H9 (cell line): ENCODE measurements around the gene TRAIP. TPM values are rescaled to one million over a fixed set of nuclear protein-coding genes. Genes with fewer than 3 reads are reported as not detected.

Experiments
- DNase-seq: peaks from one replicate; pipeline ENCODE4 v3.0.0-alpha.2; 2017
- H2AFZ ChIP-seq: one replicate; pipeline ENCODE4 v1.6.1; 2013; ENCODE audit warnings: mild to moderate bottlenecking, low read length, control low read depth, moderate library complexity
- H2AK5ac ChIP-seq: 2 replicates; pipeline ENCODE4 v1.6.1; 2013; ENCODE audit warnings: low read length, control low read depth, mixed read lengths; ENCODE audit not compliant: insufficient read length
- H2BK120ac ChIP-seq: one replicate; pipeline ENCODE4 v1.6.1; 2013; ENCODE audit warnings: low read depth, mild to moderate bottlenecking, low read length, control low read depth, inconsistent platforms; ENCODE audit not compliant: poor library complexity, severe bottlenecking
- H2BK12ac ChIP-seq: 2 replicates; pipeline ENCODE4 v1.6.1; 2013; ENCODE audit warnings: low read length, control low read depth, mixed read lengths, low read depth; ENCODE audit not compliant: insufficient read length
- H2BK15ac ChIP-seq: 2 replicates; pipeline ENCODE4 v1.6.1; 2013; ENCODE audit warnings: low read depth, low read length, control low read depth
- H2BK20ac ChIP-seq: one replicate; pipeline ENCODE4 v1.6.1; 2013; ENCODE audit warnings: low read depth, mild to moderate bottlenecking, low read length, control low read depth, inconsistent platforms; ENCODE audit not compliant: poor library complexity, severe bottlenecking
- H2BK5ac ChIP-seq: 2 replicates; pipeline ENCODE4 v1.6.1; 2013; ENCODE audit warnings: low read length, control low read depth, mixed read lengths; ENCODE audit not compliant: insufficient read length
- H3K14ac ChIP-seq: 2 replicates; pipeline ENCODE4 v1.6.1; 2013; ENCODE audit warnings: low read length, control low read depth; ENCODE audit not compliant: insufficient read depth
- H3K18ac ChIP-seq: 2 replicates; pipeline ENCODE4 v1.6.1; 2013; ENCODE audit warnings: low read depth, mild to moderate bottlenecking, mixed read lengths, low read length, control low read depth; ENCODE audit not compliant: insufficient read length
- H3K23ac ChIP-seq: 2 replicates; pipeline ENCODE4 v1.6.1; 2013; ENCODE audit warnings: low read length, control low read depth, mixed read lengths, low read depth; ENCODE audit not compliant: insufficient read length
- H3K23me2 ChIP-seq: 2 replicates; pipeline ENCODE4 v1.6.1; 2013; ENCODE audit warnings: low read depth, mild to moderate bottlenecking, mixed read lengths, low read length, control low read depth; ENCODE audit not compliant: insufficient read length, poor library complexity, severe bottlenecking
- H3K27ac ChIP-seq: 2 replicates; pipeline ENCODE4 v1.5.1; 2013; ENCODE audit warnings: low read length, control low read depth, mixed read lengths, low read depth; ENCODE audit not compliant: insufficient read length
- H3K27me3 ChIP-seq: 2 replicates; pipeline ENCODE4 v1.6.1; 2013; ENCODE audit warnings: low read length, control low read depth, inconsistent platforms; ENCODE audit not compliant: insufficient read depth
- H3K4ac ChIP-seq: 2 replicates; pipeline ENCODE4 v1.6.1; 2013; ENCODE audit warnings: low read depth, mild to moderate bottlenecking, control low read depth, inconsistent platforms, low read length, moderate library complexity
- H3K4me1 ChIP-seq: 2 replicates; pipeline ENCODE4 v1.6.1; 2013; ENCODE audit warnings: low read length, control low read depth, inconsistent platforms; ENCODE audit not compliant: insufficient read depth
- H3K4me2 ChIP-seq: 2 replicates; pipeline ENCODE4 v1.6.1; 2013; ENCODE audit warnings: low read length, control low read depth, mixed read lengths; ENCODE audit not compliant: insufficient read length, insufficient read depth
- H3K56ac ChIP-seq: 2 replicates; pipeline ENCODE4 v1.6.1; 2013; ENCODE audit warnings: low read depth, mild to moderate bottlenecking, mixed read lengths, low read length, control low read depth; ENCODE audit not compliant: insufficient read length
- H3K79me1 ChIP-seq: 2 replicates; pipeline ENCODE4 v1.6.1; 2013; ENCODE audit warnings: low read depth, mild to moderate bottlenecking, moderate library complexity, low read length, control low read depth, inconsistent platforms; ENCODE audit not compliant: insufficient read depth, poor library complexity, severe bottlenecking
- H3K79me2 ChIP-seq: 2 replicates; pipeline ENCODE4 v1.6.1; 2013; ENCODE audit warnings: low read length, control low read depth, inconsistent platforms; ENCODE audit not compliant: insufficient read depth
- H3K9ac ChIP-seq: 2 replicates; pipeline ENCODE4 v1.6.1; 2013; ENCODE audit warnings: low read length, control low read depth, mixed read lengths; ENCODE audit not compliant: insufficient read length; ENCODE audit errors: extremely low read depth
- H3K9me3 ChIP-seq: one replicate; pipeline ENCODE4 v1.6.1; 2013; ENCODE audit warnings: low read depth, low read length, inconsistent platforms; ENCODE audit not compliant: control insufficient read depth
- H3T11ph ChIP-seq: one replicate; pipeline ENCODE4 v1.6.1; 2013; ENCODE audit warnings: mild to moderate bottlenecking, low read length, control low read depth, inconsistent platforms
- H4K20me1 ChIP-seq: one replicate; pipeline ENCODE4 v1.6.1; 2013; ENCODE audit not compliant: control insufficient read depth, insufficient read length, insufficient read depth
- H4K5ac ChIP-seq: 2 replicates; pipeline ENCODE4 v1.6.1; 2013; ENCODE audit warnings: low read depth, mild to moderate bottlenecking, mixed read lengths, low read length, control low read depth; ENCODE audit not compliant: insufficient read length
- H4K8ac ChIP-seq: replicated peaks from 2 replicates; pipeline ENCODE4 v1.6.1; 2013; ENCODE audit warnings: low read length, control low read depth, mixed read lengths, low read depth; ENCODE audit not compliant: insufficient read length
- H4K91ac ChIP-seq: 2 replicates; pipeline ENCODE4 v1.6.1; 2013; ENCODE audit warnings: low read depth, mild to moderate bottlenecking, moderate library complexity, mixed read lengths, low read length, control low read depth; ENCODE audit not compliant: insufficient read length
- H3K27ac Mint-ChIP-seq, 3 experiments: 2 replicates in 2 of 3; 3 replicates in 1 of 3; pipeline ENCODE4 v1.8.0; 2020 to 2021; ENCODE audit warnings: mixed read lengths in 3 of 3, mild to moderate bottlenecking in 1 of 3, moderate library complexity in 1 of 3
- H3K27me3 Mint-ChIP-seq: 2 replicates; pipeline ENCODE4 v1.8.0; 2021; ENCODE audit warnings: low read depth, mild to moderate bottlenecking, moderate library complexity, mixed read lengths
- H3K36me3 Mint-ChIP-seq, 3 experiments: 2 replicates in 2 of 3; 3 replicates in 1 of 3; pipeline ENCODE4 v1.8.0; 2020 to 2021; ENCODE audit warnings: low read depth in 3 of 3, mixed read lengths in 3 of 3; ENCODE audit not compliant: insufficient read depth in 1 of 3
- H3K4me1 Mint-ChIP-seq, 2 experiments: 2 replicates each; pipeline ENCODE4 v1.8.0; 2020; ENCODE audit warnings: mixed read lengths in 2 of 2
- H3K4me3 Mint-ChIP-seq, 2 experiments: 2 replicates in 1 of 2; 3 replicates in 1 of 2; pipeline ENCODE4 v1.8.0; 2020 to 2021; ENCODE audit warnings: mild to moderate bottlenecking in 2 of 2, mixed read lengths in 2 of 2, moderate library complexity in 1 of 2
- H3K9me3 Mint-ChIP-seq, 2 experiments: 2 replicates in 1 of 2; 3 replicates in 1 of 2; pipeline ENCODE4 v1.8.0; 2020; ENCODE audit warnings: mild to moderate bottlenecking in 2 of 2, mixed read lengths in 2 of 2, moderate library complexity in 1 of 2
- CTCF ChIP-seq: fragments of 200-600 bp; sonication (generic); conservative IDR thresholded peaks from 3 replicates; pipeline ENCODE4 v1.8.0; 2021; ENCODE audit warnings: antibody characterized with exemption, mild to moderate bottlenecking
- WGBS: extraction: QIAGEN DNeasy Blood & Tissue Kit; methylation state at CpG from one replicate; pipeline ENCODE4 v1.1.7; 2013; ENCODE audit warnings: missing lambda C conversion rate, low lambda C conversion rate, mixed read lengths; ENCODE audit not compliant: insufficient read length; ENCODE audit errors: extremely low coverage; 5-methylcytosine and 5-hydroxymethylcytosine counted together
- total RNA-seq: library from RNA; stranded (reverse); gene quantifications from 2 replicates; pipeline ENCODE4 v1.2.1, GENCODE V29; 2021

TRAIP gene
- total RNA-seq, 1 experiment from 2014 or later: 36.7 TPM

DNA sequence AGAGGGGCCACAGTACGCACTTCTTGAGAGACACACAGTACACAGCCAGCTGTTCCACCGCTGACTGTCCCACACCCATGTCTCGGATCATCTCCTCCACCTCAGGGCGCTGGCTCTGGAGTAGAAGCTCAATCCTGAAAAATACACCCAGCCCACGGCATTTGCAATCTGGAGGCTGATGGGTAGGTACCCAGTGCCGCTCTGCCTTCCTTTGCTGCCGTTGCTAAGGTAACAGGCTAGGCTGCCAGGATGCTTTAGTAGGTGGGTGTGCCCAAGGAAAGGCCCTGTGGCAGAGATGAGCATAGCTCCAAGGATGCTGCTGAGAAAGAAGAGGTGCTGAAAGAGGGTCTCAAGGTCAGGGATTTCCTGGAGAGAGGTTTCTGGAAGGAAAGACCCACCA, 14.6 kb downstream of the TRAIP start:
- no peak overlapping the region for H2BK5ac ChIP-seq
- no peak overlapping the region for H4K5ac ChIP-seq
- H3K79me2 ChIP-seq: no peaks in the 10 kb centered on the region
- H3K4me2 ChIP-seq: no peak overlapping the region
- H2AK5ac ChIP-seq: no peak overlapping the region
- no peak overlapping the region for H3K14ac ChIP-seq
- no peaks in the 10 kb centered on the region for H3K4me1 ChIP-seq
- H3K27ac ChIP-seq: no peak overlapping the region
- H3K9me3 ChIP-seq: no peaks in the 10 kb centered on the region
- no peak overlapping the region for H2BK120ac ChIP-seq
- H3K18ac ChIP-seq: no peak overlapping the region
- Mint-ChIP-seq H3K27ac (peak overlapping the region in 2 of 3 experiments; percentile 37 to 55; a peak in 2 of 7 replicates), H3K36me3 (peaks cover 36 to 75% (median 71%) of the 10 kb centered on the region in 3 experiments; a peak in 6 of 7 replicates), H3K4me1 (peaks cover 13 to 17% of the 10 kb centered on the region in 2 experiments), H3K9me3 (no peaks in the 10 kb centered on the region), H3K27me3 (no peaks in the 10 kb centered on the region), H3K4me3 (no peak overlapping the region)
- no peak for TF ChIP-seq CTCF
- no peaks in the 10 kb centered on the region for H3K79me1 ChIP-seq
- H4K8ac ChIP-seq: no peak overlapping the region
- no peak overlapping the region for H2AFZ ChIP-seq
- H2BK20ac ChIP-seq: no peak overlapping the region
- H3T11ph ChIP-seq: no peak overlapping the region
- no peaks in the 10 kb centered on the region for H3K23me2 ChIP-seq
- H3K23ac ChIP-seq: no peak overlapping the region
- no peak overlapping the region for H4K91ac ChIP-seq
- no peak overlapping the region for H3K56ac ChIP-seq
- no peaks in the 10 kb centered on the region for H4K20me1 ChIP-seq
- no CpG with 5 or more reads among the region's 7 CpGs for WGBS
- H3K27me3 ChIP-seq: no peaks in the 10 kb centered on the region
- no peak overlapping the region for H3K4ac ChIP-seq
- no peak overlapping the region for H3K9ac ChIP-seq
- H2BK12ac ChIP-seq: no peak overlapping the region
- DNase-seq: no peak
- H2BK15ac ChIP-seq: no peak overlapping the region
